ENCODE data around the gene CDYL. TPM values are rescaled to one million over a fixed set of nuclear protein-coding genes. Genes with fewer than 3 reads are reported as not detected.

CDYL gene
- total and polyA plus RNA-seq, 2 of the 4 experiments (the other 2 are of a cell fraction), result 14.2 to 92.1 TPM

- Histone ChIP-seq H3K4me3 (ENCODE audit: insufficient read depth, low read depth, low read length) (no peak overlapping the region), H3K79me1 (ENCODE audit: low read depth in 1 of 2, low read length in 2 of 2) (peaks cover 3 to 44% of the 10 kb centered on the region in 2 experiments; a peak in 3 of 4 replicates), H3K27me3 (ENCODE audit: control insufficient read depth, insufficient read depth, low read length) (no peaks in the 10 kb centered on the region), H2BK120ac (ENCODE audit: low read depth, low read length) (no peak overlapping the region), H3K4me2 (ENCODE audit: low read depth, low read length) (no peak overlapping the region), H4K8ac (ENCODE audit: low read depth in 2 of 2, low read length in 2 of 2) (no peak overlapping the region), H3K27ac (ENCODE audit: insufficient read depth, low read length) (no peak overlapping the region), H2BK5ac (ENCODE audit: low read depth, low read length, poor library complexity, severe bottlenecking) (no peak overlapping the region), H2BK20ac (ENCODE audit: low read depth, low read length) (no peak overlapping the region), H2AFZ (replicated peaks; ENCODE audit: low read length, poor library complexity) (no peak overlapping the region), H3K23ac (ENCODE audit: low read depth, low read length) (no peak overlapping the region), H3K9me3 (ENCODE audit: control insufficient read depth, insufficient read depth, low read length) (0 out of 2 replicates have a peak, but pooled peaks cover 4% of the 10 kb centered on the region), H3K14ac (replicated peaks; ENCODE audit: low read depth, low read length) (no peak overlapping the region), H3K9me1 (ENCODE audit: insufficient read depth, low read length) (peaks cover 8% of the 10 kb centered on the region), H2BK15ac (ENCODE audit: low read depth, low read length) (no peak overlapping the region), H3K4ac (ENCODE audit: low read depth, low read length) (no peak overlapping the region), H4K91ac (ENCODE audit: insufficient read depth, low read depth, low read length) (no peak overlapping the region), H3K36me3 (ENCODE audit: control insufficient read depth, insufficient read depth, low read length) (peaks cover 28% of the 10 kb centered on the region), H4K20me1 (ENCODE audit: insufficient read depth, low read length) (peaks cover 8% of the 10 kb centered on the region), H3K18ac (ENCODE audit: low read depth, low read length) (no peak overlapping the region), H2AK5ac (ENCODE audit: low read depth, low read length) (no peak overlapping the region), H3K9ac (ENCODE audit: low read depth, low read length) (no peak overlapping the region), H3K4me1 (ENCODE audit: control insufficient read depth, insufficient read depth, low read length) (peaks cover 2% of the 10 kb centered on the region), H3K56ac (ENCODE audit: extremely low read depth, insufficient read depth, low read length) (no peak overlapping the region), H4K5ac (ENCODE audit: low read depth, low read length) (no peak overlapping the region), H2AK9ac (replicated peaks; ENCODE audit: low read depth, low read length, poor library complexity) (no peak overlapping the region)
- in situ Hi-C loops (cut with MboI; ENCODE audit: low sequenced_read_pairs) (no loop called here), dilution Hi-C loops (cut with HindIII; ENCODE audit: low sequenced_read_pairs, unreplicated experiment) (no loop called here), intact Hi-C loops (cut with micrococcal nuclease) (no loop called here)
- ATAC-seq (ENCODE audit: low read depth), result no peak
- DNase-seq, result no peak
- no peak for TF ChIP-seq RCOR1 (IDR thresholded peaks at IDR 0.05; ENCODE audit: insufficient replicate concordance, low read length)
- TF ChIP-seq CHD1 (IDR thresholded peaks at IDR 0.05; ENCODE audit: low read depth, low read length), result no peak
- TF ChIP-seq USF2 (IDR thresholded peaks at IDR 0.05; ENCODE audit: low read depth, low read length), result no peak
- TF ChIP-seq NFE2L2 (IDR thresholded peaks at IDR 0.05; ENCODE audit: low read depth, low read length), result no peak
- TF ChIP-seq MXI1 (IDR thresholded peaks at IDR 0.05; ENCODE audit: borderline replicate concordance, low read depth, low read length), result no peak
- TF ChIP-seq MAZ (IDR thresholded peaks at IDR 0.05; ENCODE audit: borderline replicate concordance, low read depth, low read length), result no peak
- TF ChIP-seq CEBPB (IDR thresholded peaks at IDR 0.05; ENCODE audit: low read depth, low read length), result no peak
- no peak for TF ChIP-seq RFX5 (IDR thresholded peaks at IDR 0.05; ENCODE audit: low read depth, low read length)
- no peak for TF ChIP-seq MAFK (IDR thresholded peaks at IDR 0.05; ENCODE audit: low read depth, low read length)
- TF ChIP-seq RAD21 (IDR thresholded peaks at IDR 0.05; ENCODE audit: low read length), result no peak
- no peak for TF ChIP-seq SMC3 (IDR thresholded peaks at IDR 0.05; ENCODE audit: low read depth, low read length)
- no peak for TF ChIP-seq FOS (IDR thresholded peaks at IDR 0.05; ENCODE audit: low read depth, low read length)
- TF ChIP-seq POLR2A (IDR thresholded peaks at IDR 0.05; ENCODE audit: low read depth, low read length), result no peak
- TF ChIP-seq BHLHE40 (IDR thresholded peaks at IDR 0.05; ENCODE audit: low read depth, low read length), result no peak
- no peak for TF ChIP-seq CTCF (conservative IDR thresholded peaks at IDR 0.05; ENCODE audit: low read depth, low read length)
- TF ChIP-seq, protein P1, sequence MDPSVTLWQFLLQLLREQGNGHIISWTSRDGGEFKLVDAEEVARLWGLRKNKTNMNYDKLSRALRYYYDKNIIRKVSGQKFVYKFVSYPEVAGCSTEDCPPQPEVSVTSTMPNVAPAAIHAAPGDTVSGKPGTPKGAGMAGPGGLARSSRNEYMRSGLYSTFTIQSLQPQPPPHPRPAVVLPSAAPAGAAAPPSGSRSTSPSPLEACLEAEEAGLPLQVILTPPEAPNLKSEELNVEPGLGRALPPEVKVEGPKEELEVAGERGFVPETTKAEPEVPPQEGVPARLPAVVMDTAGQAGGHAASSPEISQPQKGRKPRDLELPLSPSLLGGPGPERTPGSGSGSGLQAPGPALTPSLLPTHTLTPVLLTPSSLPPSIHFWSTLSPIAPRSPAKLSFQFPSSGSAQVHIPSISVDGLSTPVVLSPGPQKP (IDR thresholded peaks at IDR 0.05; ENCODE audit: borderline replicate concordance, low read depth, low read length), result no peak
- ChIA-PET POLR2A (ENCODE audit: unreplicated experiment) (no interaction called here), CTCF (interaction anchor here (0.6 kb wide), 1 partner anchor 71 kb away, joined by 4 read pairs; no protein-coding TSS in a partner anchor)
- 88% methylated on average over 3 of the region's 5 CpGs; no CpG with 5 or more reads in 1 of the 2 experiments for WGBS, 2 experiments (ENCODE audit: extremely low coverage in 2 of 2, insufficient read length in 1 of 2)
- BruUV-seq (replicated peaks), result no TSS peak
Observed at GRCh38 chr6:4895971-4896370, 119.8 kb downstream of the CDYL start.

Measured in IMR-90 (cell line).